Endometrial microvascular endothelial cells (primary cell): ENCODE results near the gene DLG2. TPM values are rescaled to one million over a fixed set of nuclear protein-coding genes. Genes with fewer than 3 reads are reported as not detected.

ENCODE experiments used
- in situ Hi-C: cut with HindIII; loops from 2 replicates; pipeline ENCODE4 v1.10.0; 2017; ENCODE audit warnings: low sequenced_read_pairs, low pct_unique_long_range_greater_than_20kb; ENCODE audit errors: inconsistent ontology term
- total RNA-seq: library from RNA; depleted of rRNA; stranded (reverse); fragments of >200 nt; gene quantifications from one replicate; pipeline ENCODE4 v1.2.3, GENCODE V29; 2015; ENCODE audit errors: inconsistent ontology term

The DLG2 gene
- total RNA-seq, 1 donor from 2014 or later, result not detected

DNA sequence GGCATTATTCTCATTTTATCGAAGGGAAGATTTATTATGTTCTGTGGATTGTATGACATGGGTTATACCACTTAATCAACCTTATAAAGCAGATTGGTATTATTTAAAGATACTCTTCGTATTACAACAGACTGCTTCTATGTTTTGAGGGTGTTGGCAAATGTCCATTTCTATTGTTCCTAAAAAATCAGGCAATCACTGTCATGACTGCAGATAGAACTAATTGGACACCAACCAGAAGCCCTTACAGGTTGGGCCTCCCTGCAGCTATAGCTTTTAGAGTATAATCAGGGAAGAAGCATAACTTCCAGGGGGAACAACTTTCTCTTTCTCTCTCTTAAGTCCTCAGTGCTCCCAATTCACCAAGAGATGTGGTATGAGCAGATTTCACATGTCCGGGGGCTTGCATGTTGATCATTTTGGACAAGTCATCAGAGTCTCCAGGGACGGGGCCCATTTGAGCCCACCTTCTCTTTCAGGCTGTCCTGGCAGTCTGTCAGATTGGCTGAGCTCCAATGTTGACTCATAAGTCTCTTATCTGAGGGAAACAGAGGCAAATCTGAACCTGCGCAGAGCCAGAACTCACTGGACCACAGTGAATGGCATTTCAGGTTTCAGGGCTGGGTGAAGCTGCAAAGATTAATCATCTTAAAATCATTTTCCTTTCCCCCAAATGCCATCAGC is 2077.0 kb downstream of the DLG2 start:
- in situ Hi-C loops, result no loop called here

DNA sequence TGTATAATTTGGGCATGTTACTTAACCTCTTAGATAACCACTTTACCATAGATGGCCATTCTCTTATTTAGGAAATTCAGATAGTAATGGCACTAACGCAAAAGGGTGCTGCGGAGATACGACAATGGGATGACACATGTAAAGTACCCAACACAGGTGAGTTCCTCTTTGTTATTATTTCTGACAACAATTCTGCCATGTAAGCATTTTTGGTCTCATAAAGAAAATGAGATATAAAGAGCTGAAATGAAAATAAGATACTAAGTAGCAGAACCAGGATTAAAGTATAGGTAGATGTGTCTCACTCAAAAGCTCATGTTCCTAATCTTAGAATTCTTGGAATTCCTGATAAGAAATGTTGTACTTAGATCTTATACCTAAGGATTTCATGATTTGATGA is 2080.8 kb downstream of the DLG2 start:
- in situ Hi-C loops, result no loop called here

DNA sequence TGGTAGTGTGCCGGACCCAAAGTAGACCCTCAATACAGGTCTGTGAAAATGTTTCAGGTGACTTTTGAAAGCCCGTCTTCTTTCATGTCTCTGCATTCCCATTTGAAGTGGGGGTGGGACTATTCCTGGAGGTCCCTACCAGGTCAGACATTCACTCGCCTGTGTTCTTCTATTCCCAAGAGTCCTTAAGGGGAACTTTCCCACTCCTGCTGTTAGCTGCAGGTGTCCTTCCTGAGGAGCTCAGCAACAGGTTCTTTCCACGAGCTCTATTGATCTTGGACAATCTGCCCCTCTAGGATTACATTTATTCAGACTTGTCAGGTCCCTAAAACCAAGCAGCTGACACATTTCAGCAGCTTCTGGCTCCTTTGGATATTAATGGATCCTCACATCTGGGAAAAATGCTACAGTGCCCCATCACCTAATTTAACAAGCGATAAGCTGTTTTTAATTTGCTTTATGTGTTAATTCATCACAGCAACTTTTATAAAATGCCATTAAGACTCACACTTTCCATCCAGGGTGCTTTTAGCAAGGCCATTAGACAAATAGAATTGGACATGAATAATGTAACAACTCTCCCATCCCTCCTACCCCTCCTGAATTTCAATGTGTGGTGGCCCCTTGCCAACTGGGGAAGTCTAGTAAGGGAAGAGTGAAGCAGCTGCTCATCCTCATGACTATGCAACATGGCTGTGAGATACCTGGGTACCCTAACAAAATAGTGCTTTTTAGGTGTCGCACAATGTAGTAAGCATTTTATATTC is 2081.5 kb downstream of the DLG2 start:
- in situ Hi-C loops, result no loop called here

DNA sequence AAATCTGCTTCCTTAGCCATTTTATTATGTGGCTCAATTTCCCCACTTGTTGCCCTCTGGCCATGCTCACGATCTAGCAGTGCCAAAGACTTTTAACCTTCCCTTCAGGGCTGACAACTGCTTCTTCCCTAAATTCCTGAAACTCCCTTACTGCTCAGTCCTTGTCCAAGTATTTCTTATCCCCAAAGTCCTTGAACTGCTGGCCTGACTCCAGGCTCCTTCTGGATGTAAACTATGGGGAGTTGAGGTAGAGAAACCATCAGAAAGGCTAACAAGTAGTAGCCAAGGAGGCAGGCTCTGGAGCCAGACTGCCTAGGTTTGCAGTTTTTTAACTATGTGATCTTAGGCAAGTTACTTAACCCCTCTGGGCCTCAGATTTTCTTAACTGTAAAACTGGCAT is 2082.3 kb downstream of the DLG2 start:
- in situ Hi-C loops, result no loop called here

DNA sequence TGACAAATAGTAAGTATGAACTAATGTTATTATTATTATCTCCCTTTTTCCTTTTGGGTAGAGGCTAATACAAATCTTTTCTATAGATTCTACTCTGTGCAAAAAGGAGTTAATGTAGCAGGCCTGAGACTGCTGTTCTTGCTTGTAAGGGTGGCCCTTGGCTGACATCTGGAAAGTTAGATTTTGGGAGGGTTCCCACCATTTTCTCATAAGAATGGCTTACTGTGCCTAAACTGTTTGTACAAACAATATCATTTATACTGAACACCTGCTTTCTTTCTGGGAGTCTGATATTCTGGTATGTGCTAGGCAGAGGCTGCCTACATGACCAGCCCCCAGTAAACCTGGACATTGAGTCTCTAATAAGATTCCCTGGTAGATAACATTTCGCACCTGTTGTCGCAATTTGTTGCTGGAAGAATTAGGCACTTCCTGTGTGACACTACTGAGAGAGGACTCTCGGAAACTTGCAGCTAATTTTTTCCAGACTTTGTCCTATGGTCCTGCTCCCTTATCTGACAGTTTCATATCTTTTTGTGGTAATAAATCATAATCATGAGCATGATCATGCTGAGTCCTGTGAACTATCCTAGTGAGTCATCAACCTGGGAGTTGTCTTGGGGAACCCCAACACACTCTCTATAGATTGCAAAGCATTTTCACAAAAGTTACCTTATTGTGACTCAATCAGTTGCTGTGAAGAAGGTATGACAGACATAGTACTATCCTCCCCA is 2083.3 kb downstream of the DLG2 start:
- in situ Hi-C loops, result no loop called here

DNA sequence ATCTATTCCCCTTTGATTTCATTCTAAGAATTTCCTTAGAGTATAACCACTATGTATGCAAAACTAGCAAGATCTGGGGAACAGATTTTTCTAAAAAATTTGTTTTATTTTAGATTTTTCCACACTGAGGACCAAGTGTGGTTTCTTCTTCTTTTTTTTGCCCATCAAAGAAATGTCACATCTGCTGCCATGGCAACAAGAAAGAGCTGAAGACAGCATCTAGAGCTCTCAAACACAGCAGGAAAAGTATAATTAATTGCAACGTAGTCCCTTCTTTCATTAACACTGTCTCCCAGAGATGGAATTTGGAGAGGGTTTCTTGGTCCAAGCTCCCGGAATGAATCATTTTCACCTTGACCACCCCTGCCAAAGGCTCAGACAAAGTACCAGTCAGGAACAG is 2084.3 kb downstream of the DLG2 start:
- in situ Hi-C loops, result no loop called here

DNA sequence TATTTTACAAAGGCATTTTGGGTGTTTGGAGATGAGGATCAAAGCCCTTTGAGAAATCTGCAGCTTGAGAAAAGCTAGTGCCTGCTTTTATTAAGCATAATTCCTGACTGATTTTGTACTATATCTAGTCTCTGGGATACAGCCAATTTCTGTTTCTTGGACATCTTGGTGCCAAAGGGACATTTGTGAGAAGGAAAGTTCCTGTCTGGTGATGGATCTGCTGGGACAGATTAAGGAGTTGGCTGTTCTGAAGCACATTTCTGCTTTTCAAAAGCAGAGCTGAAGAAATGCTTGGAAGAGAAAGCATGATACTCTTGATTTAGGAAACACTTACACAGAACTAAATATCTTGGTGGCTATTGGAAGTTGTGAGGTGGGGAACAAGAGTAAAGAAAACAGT is 2086.4 kb downstream of the DLG2 start:
- in situ Hi-C loops, result no loop called here

DNA sequence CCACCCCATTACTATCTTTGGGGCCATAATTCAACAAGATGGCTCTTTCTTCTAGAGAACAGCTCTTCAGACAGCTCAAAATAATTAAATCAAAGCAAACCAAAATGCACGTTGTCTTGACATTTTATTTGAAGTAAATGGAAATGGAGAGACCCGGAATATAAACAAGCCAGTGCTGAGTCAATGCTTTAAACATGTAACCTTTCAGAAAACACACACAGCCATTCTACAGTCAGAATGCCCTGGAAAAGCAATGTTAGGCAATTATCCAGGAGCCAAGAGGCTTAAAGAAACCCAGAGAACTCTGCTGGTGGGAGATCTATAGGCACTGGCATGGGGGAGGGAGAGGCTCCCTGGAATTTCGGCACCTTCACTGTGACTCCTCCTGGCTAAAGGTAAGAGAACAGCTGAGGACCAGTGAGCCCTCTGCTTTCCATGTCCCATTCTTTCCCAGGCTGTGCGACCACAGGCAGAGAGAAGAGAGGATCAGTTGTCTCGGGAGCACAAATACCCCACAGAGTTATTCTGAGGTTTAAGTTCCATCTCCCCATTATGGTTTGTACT is 2086.9 kb downstream of the DLG2 start:
- in situ Hi-C loops, result no loop called here

DNA sequence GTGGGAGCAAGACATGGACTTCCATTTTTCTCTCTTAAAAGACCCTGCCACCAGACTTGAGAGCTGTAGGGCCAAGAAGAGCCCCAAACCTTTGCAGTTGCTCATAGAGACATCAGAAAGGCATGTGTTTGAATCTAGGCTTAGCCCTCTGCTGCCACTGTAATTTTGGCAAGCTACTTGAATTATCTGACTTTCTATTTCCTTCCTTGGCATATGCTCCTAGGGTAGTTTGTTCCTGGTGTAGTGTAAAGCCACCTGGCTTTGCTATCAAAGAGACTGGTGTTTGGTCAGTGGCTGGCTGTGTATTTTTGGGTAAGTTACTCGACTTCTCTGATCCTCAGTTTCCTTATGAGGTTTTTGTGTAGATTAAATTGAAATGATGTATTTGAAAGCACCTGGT is 2088.9 kb downstream of the DLG2 start:
- in situ Hi-C loops, result no loop called here

DNA sequence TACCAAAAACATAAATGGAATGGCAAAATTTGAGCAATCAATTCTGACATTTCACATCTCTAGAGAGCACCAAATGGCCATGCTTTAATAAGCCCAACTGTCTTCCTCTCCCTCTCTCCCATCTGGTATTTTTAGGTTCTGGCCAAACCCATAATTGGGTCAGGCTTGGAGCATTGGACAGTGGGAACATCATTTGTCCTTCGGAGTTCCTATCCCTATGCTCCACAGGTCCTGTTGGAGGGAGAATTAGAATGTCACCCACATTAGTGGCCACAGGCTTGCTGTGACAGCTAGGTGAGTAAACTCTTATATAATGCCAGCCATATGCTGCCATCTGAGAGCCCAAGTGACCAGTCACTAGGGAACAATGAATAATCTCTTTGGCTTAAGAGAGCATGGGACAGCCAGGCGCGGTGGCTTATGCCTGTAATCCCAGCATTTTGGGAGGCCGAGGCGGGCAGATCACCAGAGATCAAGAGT is 2090.0 kb downstream of the DLG2 start:
- in situ Hi-C loops, result no loop called here

DNA sequence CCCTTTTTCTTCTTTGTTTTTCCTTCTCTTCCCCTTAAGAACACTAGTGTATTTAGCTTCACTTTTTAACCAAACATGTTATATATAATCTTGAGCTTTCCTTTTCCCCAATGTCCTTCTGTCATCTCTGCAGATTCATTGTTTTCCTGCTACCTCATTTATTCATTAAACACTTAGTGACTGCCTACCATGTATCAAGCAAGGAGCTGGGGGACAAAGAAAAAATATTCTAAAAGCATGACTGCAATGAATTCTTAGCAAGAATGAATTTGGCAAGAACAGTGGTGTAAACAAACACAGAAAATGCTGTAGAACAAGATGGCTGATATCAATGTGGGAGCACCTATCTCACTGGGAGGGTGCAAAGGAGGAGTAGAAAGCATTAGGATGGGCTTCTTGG is 2094.0 kb downstream of the DLG2 start:
- in situ Hi-C loops, result no loop called here

DNA sequence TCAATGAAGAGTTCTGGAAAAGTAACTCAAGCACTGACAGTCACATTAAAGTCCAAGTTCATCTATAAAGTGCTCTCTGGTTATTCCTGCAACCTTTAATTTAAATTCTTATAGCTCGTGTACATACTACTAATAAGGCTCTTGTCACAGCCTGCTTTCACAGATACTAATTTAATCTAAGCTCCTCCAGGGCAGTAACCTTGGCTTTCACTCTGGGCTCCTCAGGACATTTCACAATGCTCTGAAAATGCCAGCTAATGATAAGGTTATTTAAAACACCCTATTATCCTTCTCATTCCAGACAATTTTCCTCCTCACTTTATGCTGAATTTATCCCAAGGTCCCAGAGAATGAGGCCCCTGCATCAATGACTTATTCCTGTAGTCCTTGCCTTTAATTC is 2098.3 kb downstream of the DLG2 start:
- in situ Hi-C loops, result no loop called here

DNA sequence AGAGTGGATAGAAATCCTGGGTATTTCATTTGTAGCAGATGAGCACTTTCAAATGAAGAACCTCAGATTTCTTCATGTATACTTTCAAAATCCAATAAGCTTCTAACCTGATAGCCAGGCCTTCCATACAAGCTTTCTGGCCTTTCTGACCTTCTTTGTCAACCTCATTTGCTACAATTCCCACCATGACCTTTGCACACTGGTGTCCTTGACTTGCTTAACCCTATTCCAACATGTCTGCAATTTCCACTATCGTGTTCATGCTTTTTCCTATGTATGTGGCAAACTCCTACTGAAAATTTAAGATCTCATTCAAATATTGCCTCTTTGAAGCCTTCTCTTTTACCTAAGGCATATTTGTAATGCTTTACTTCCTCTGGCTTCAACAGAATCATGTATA is 2098.9 kb downstream of the DLG2 start:
- in situ Hi-C loops, result no loop called here

DNA sequence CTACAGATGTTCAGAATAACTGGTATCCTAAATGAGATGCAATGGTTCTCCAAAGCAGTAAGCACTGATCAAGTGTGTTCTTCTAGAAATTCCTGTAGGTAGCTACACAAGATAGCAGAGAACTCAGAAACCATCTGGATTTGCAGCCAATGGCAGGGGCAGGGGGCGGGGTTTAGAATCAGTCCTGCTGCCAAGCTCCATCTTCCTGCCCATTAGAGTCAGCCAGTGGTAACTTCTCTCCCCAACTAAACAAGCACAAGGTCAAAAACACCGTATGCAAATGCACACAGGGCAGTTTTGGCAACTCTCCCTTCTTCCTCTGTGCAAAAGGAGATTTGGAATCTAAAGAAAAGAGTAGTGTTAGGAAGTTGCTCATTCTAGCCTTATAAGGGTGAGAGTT is 2103.5 kb downstream of the DLG2 start:
- in situ Hi-C loops, result no loop called here

DNA sequence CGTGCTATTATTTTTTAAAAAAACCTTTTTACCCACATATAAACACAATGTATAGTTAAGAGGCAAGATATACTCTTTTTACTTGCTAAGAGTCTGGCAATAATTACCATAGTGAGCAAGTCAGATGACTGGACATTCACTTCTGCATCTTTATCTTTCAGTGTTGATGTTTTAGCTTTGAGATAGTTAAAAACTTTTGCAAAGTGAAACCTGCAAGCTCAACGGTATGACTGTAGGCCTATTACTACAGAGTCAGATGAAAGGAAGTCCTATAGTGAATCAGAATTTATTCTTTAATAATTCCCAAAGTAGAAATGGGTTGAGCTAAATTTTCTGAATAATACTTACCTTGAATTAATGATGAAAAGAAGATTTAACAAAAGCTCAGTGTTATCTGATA is 2104.2 kb downstream of the DLG2 start:
- in situ Hi-C loops, result no loop called here

DNA sequence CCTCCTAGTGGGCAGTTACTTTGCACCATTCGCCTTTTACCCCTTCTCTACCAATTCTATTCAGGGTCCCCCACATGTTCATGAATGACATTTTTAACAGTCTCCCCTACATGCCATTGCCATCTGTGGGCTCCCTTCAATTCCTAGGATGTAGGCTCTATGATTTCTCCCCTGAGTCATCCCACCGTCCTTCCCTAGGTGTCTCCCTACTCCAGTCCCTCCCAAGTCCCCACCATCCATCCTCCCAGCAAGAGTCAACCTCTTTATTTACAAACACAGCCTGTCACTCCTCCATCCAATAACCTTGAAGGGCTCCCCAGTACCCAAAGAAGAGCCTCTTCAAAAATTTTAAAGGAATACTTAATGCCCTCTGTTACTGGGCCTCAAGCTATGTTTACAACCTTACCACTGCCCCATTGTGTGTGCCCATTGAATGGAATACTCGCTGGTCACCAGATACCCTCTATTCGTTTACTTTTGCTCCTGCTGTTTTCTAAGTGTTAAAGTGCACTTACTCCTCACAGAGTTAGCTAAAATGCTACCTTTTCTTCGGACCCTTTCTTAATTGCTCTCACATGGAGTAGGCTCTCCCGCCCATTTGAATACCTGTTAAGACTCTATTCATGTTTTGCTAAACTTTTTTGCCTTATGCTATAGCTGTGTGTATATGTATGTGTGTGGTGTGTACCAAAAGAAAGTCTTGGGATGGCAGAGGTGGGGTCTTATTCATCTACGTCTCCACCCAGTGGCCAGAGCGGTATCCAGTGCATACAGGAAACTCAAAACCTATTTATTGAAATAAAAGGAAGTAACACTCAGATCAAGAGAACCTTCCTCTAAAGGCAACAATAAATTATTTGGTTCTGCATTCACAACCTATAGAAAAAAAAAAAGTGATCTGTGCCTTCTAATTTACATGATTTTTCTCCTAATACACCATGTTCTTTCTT is 2105.2 kb downstream of the DLG2 start:
- in situ Hi-C loops, result no loop called here

DNA sequence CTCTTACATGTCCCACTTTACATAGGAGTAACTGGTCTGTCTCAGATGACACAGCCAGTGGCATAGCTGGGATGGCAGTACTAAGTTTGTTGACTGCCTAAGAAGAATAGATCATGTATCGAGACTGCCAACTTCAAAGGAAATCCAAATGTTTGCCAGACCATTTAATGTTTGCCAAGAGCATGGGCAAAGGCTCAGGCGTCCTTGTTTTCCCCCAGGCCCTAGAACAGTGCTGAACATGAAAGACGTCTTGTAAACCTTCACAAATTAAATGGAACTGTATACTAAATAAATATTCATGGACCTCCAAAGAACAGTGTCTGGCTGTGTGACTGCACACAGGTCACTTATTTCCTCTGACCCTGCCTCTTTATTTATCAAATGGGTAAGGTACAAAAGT is 2106.3 kb downstream of the DLG2 start:
- in situ Hi-C loops, result no loop called here

DNA sequence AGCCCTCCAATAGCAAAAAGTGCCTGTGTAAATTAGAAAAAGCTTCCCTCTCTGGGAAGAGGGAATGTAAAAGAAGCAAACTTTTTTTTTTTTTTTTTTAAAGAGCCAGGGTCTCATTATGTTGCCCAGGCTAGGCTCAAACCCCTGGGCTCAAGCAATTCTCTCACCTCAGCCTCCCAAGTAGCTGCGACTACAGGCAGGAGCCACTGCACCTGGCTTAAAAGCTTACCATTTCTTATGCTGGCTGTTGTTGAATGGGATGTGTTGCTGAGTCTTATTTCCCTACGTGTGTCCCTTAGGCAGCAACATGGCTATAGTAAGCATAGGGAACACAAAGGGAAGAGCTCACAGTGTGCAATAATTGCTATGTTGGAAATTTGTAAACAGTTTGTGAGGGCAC is 2115.5 kb downstream of the DLG2 start:
- in situ Hi-C loops, result no loop called here
